Measurements from ENCODE around the gene ZCCHC14.

Gene ZCCHC14

GRCh38 chr16:87356491-87356853 lies 136.4 kb downstream of the ZCCHC14 start:
- DNase-seq: no peak
